GM12874 (cell line): ENCODE measurements around the gene HS3ST3B1.

Experiments
- CTCF ChIP-seq: IDR thresholded peaks from 2 replicates; pipeline ENCODE4 v1.5.1; 2011; ENCODE audit warnings: low read depth, mild to moderate bottlenecking, control low read depth, low read length, moderate library complexity; ENCODE audit not compliant: insufficient read depth

HS3ST3B1 gene

GRCh38 chr17:14334276-14334840, 33.5 kb downstream of the HS3ST3B1 start:
- no peak for TF ChIP-seq CTCF

GRCh38 chr17:14334919-14335318, 34.0 kb downstream of the HS3ST3B1 start:
- no peak for TF ChIP-seq CTCF

GRCh38 chr17:14336418-14336817, 35.5 kb downstream of the HS3ST3B1 start:
- no peak for TF ChIP-seq CTCF

GRCh38 chr17:14337596-14338079, 36.8 kb downstream of the HS3ST3B1 start:
- no peak for TF ChIP-seq CTCF

GRCh38 chr17:14340857-14341754, 40.2 kb downstream of the HS3ST3B1 start:
- TF ChIP-seq CTCF = no peak

- no peak for TF ChIP-seq CTCF
Measured at GRCh38 chr17:14341866-14342265, 41.0 kb downstream of the HS3ST3B1 start.

GRCh38 chr17:14346801-14347200, 45.9 kb downstream of the HS3ST3B1 start:
- TF ChIP-seq CTCF = no peak
